Measurements from ENCODE around the gene RMDN2. TPM values are rescaled to one million over a fixed set of nuclear protein-coding genes. Genes with fewer than 3 reads are reported as not detected.
A peak's percentile ranks its signal among the peaks of the same experiment; 100 is the strongest.
"Not testable (repeated sequence)": the region's sequence is repeated elsewhere in the genome, so short reads cannot be mapped to it uniquely, and the experiment has no call there.

The RMDN2 gene
- total and polyA plus RNA-seq, 9 of the 15 experiments (the other 6 are each of a cell fraction or from before 2014, with no cell fraction given) = 1.5 to 4.3 (median 2.3) TPM

GRCh38 chr2:37962018-37962739 is 37.1 kb downstream of the RMDN2 start:
- 2% methylated on average over 6 of the region's 7 CpGs for WGBS (ENCODE audit: insufficient coverage, low coverage, missing lambda C conversion rate)
- H3K4me3 ChIP-seq; POLR2A ChIA-PET; H3K79me2 ChIP-seq (ENCODE audit: control insufficient read depth, insufficient read depth, low read length); BruUV-seq (replicated peaks); H3K9me1 ChIP-seq (ENCODE audit: control insufficient read depth, insufficient read depth, low read length); in situ Hi-C loops (cut with MboI); H3K9me3 ChIP-seq (replicated peaks; ENCODE audit: control insufficient read depth, insufficient read depth, low read depth, low read length); H3K27me3 ChIP-seq (ENCODE audit: control insufficient read depth in 2 of 2, insufficient read depth in 2 of 2, low read length in 2 of 2); H4K20me1 ChIP-seq (replicated peaks; ENCODE audit: control insufficient read depth, insufficient read depth, low read length); H3K4me1 ChIP-seq (replicated peaks in 1 of 2; ENCODE audit: control insufficient read depth in 2 of 2, insufficient read depth in 2 of 2, low read length in 2 of 2); H3K36me3 ChIP-seq (ENCODE audit: control insufficient read depth, insufficient read depth, low read length); FAIRE-seq; H3K9ac ChIP-seq (ENCODE audit: insufficient read depth in 1 of 2, low read depth in 2 of 2, low read length in 2 of 2); H3K27ac ChIP-seq (ENCODE audit: extremely low read depth, low read depth, low read length); intact Hi-C loops (cut with micrococcal nuclease): not testable (repeated sequence)
- TF ChIP-seq FOXA3 (CRISPR knock-in tag; conservative IDR thresholded peaks at IDR 0.05 in 1 of 2, IDR thresholded peaks at IDR 0.05 in 1 of 2) (peak; percentile 36 to 46; a peak in 1 of 4 replicates), YY1 (IDR thresholded peaks at IDR 0.05; ENCODE audit: borderline replicate concordance in 1 of 3, control insufficient read depth in 1 of 3, extremely low read depth in 1 of 3, insufficient read depth in 3 of 3, insufficient read length in 1 of 3, insufficient replicate concordance in 2 of 3, low read depth in 1 of 3, low read length in 2 of 3) (peak in 2 of 3 experiments; percentile 15 to 53)
- DNase-seq (ENCODE audit: extremely low read depth in 1 of 4, low spot score in 3 of 4) (peak in 1 of 4 experiments; percentile 35), ATAC-seq (peak; percentile 72)
- CTCF ChIA-PET (ENCODE audit: low intra/inter-chr PET ratio) = interaction anchor here (0.6 kb wide), 1 partner anchor 978 kb away, joined by 3 read pairs; no protein-coding TSS in a partner anchor
- peak overlapping the region; percentile 50; the same call in 1 of the 2 replicates for H3K4me2 ChIP-seq (ENCODE audit: insufficient read depth, low read length)
- H2AFZ ChIP-seq (ENCODE audit: low read depth, low read length) = peak overlapping the region; percentile 76

GRCh38 chr2:37962740-37963121 is 37.6 kb downstream of the RMDN2 start:
- POLR2A ChIA-PET; FAIRE-seq; H4K20me1 ChIP-seq (replicated peaks; ENCODE audit: control insufficient read depth, insufficient read depth, low read length); CTCF ChIA-PET (ENCODE audit: low intra/inter-chr PET ratio); H3K27me3 ChIP-seq (ENCODE audit: control insufficient read depth in 2 of 2, insufficient read depth in 2 of 2, low read length in 2 of 2); H3K4me1 ChIP-seq (replicated peaks in 1 of 2; ENCODE audit: control insufficient read depth in 2 of 2, insufficient read depth in 2 of 2, low read length in 2 of 2); H3K79me2 ChIP-seq (ENCODE audit: control insufficient read depth, insufficient read depth, low read length); BruUV-seq (replicated peaks); H3K9me1 ChIP-seq (ENCODE audit: control insufficient read depth, insufficient read depth, low read length); H3K27ac ChIP-seq (ENCODE audit: extremely low read depth, low read depth, low read length); DNase-seq (ENCODE audit: extremely low read depth in 1 of 4, low spot score in 3 of 4); H3K36me3 ChIP-seq (ENCODE audit: control insufficient read depth, insufficient read depth, low read length); H3K9me3 ChIP-seq (replicated peaks; ENCODE audit: control insufficient read depth, insufficient read depth, low read depth, low read length); H3K9ac ChIP-seq (ENCODE audit: insufficient read depth in 1 of 2, low read depth in 2 of 2, low read length in 2 of 2); in situ Hi-C loops (cut with MboI); intact Hi-C loops (cut with micrococcal nuclease); H3K4me3 ChIP-seq: not testable (repeated sequence)
- Histone ChIP-seq H2AFZ (ENCODE audit: low read depth, low read length) (peak overlapping the region; percentile 76), H3K4me2 (ENCODE audit: insufficient read depth, low read length) (peak overlapping the region; percentile 50)
- peak; percentile 42 for ATAC-seq
- 7% methylated on average over 9 of the region's 9 CpGs for WGBS (ENCODE audit: insufficient coverage, low coverage, missing lambda C conversion rate)

- intact Hi-C loops (cut with micrococcal nuclease); in situ Hi-C loops (cut with MboI); H4K20me1 ChIP-seq (replicated peaks; ENCODE audit: control insufficient read depth, insufficient read depth, low read length); POLR2A ChIA-PET; DNase-seq (ENCODE audit: extremely low read depth in 1 of 4, low spot score in 3 of 4); ATAC-seq; BruUV-seq (replicated peaks); H3K27ac ChIP-seq (ENCODE audit: extremely low read depth, low read depth, low read length); H3K36me3 ChIP-seq (ENCODE audit: control insufficient read depth, insufficient read depth, low read length); H2AFZ ChIP-seq (ENCODE audit: low read depth, low read length); H3K4me3 ChIP-seq; H3K9ac ChIP-seq (ENCODE audit: insufficient read depth in 1 of 2, low read depth in 2 of 2, low read length in 2 of 2); H3K4me2 ChIP-seq (ENCODE audit: insufficient read depth, low read length); H3K79me2 ChIP-seq (ENCODE audit: control insufficient read depth, insufficient read depth, low read length); FAIRE-seq; H3K9me3 ChIP-seq (replicated peaks; ENCODE audit: control insufficient read depth, insufficient read depth, low read depth, low read length); H3K4me1 ChIP-seq (replicated peaks in 1 of 2; ENCODE audit: control insufficient read depth in 2 of 2, insufficient read depth in 2 of 2, low read length in 2 of 2); H3K9me1 ChIP-seq (ENCODE audit: control insufficient read depth, insufficient read depth, low read length); H3K27me3 ChIP-seq (ENCODE audit: control insufficient read depth in 2 of 2, insufficient read depth in 2 of 2, low read length in 2 of 2): not testable (repeated sequence)
- CTCF ChIA-PET (ENCODE audit: low intra/inter-chr PET ratio) = interaction anchor here (0.6 kb wide), 1 partner anchor 546 kb away, joined by 3 read pairs; no protein-coding TSS in a partner anchor
- 47% methylated on average over 14 of the region's 33 CpGs for WGBS (ENCODE audit: insufficient coverage, low coverage, missing lambda C conversion rate)
These were observed 38.8 kb downstream of the RMDN2 start for GRCh38 chr2:37963901-37964300.

Measured in K562 (cell line).